ENCODE measurements around the gene GSE1. TPM values are rescaled to one million over a fixed set of nuclear protein-coding genes. Genes with fewer than 3 reads are reported as not detected.

GSE1 gene
- total and polyA plus RNA-seq, 9 of the 15 experiments (the other 6 are each of a cell fraction or from before 2014, with no cell fraction given) = 12.2 to 244 (median 57.9) TPM

DNA sequence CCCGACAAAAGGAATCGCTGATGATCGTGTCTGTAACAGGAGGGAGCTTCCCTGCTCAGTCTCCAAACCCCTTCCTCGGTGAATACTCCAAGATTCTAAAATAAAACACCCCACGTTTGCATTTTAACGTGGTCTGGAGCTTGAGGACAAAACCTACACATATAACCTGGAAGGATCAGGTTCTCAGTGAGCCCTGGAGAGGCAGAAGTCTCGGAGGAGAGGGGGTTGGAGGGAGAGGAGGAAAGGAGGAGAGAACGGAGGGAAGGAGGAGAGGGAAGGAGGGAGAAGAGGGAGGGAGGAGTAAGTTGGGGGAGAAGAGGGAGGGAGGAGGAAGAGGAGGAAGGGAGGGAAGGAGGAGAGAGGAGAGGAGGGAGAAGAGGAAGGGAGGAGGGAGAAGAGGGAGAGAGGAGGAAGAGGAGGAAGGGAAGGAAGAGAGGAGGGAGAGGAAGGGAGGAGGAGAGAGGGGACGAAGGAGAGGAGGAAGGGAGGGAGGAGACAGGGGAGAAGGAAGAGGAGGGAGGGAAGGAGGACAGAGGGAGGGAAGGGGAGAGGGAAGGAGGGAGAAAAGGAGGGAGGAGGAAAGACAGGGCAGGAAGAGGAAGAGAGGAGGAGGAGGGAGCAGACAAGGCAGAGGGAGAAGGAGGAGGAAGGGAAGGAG lies 103.0 kb downstream of the GSE1 start (continued):
- TF ChIP-seq, protein P1, sequence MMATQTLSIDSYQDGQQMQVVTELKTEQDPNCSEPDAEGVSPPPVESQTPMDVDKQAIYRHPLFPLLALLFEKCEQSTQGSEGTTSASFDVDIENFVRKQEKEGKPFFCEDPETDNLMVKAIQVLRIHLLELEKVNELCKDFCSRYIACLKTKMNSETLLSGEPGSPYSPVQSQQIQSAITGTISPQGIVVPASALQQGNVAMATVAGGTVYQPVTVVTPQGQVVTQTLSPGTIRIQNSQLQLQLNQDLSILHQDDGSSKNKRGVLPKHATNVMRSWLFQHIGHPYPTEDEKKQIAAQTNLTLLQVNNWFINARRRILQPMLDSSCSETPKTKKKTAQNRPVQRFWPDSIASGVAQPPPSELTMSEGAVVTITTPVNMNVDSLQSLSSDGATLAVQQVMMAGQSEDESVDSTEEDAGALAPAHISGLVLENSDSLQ (IDR thresholded peaks at IDR 0.05) = peak; percentile 54
- TF ChIP-seq FOXA3 (CRISPR knock-in tag; conservative IDR thresholded peaks at IDR 0.05 in 1 of 2, IDR thresholded peaks at IDR 0.05 in 1 of 2) (no peak), BCLAF1 (IDR thresholded peaks at IDR 0.05; ENCODE audit: borderline replicate concordance in 1 of 2, control insufficient read depth in 1 of 2, low read depth in 2 of 2, low read length in 1 of 2) (0 out of 4 replicates have a peak, but pooled peaks of 1 of the 2 experiments have one; percentile 23), HBP1 (CRISPR knock-in tag; IDR thresholded peaks at IDR 0.05) (0 out of 2 replicates have a peak, but pooled peaks have one; percentile 18), ARID1B (IDR thresholded peaks at IDR 0.05) (0 out of 2 replicates have a peak, but pooled peaks have one; percentile 12), HDGF (IDR thresholded peaks at IDR 0.05) (peak; percentile 69; the same call in 1 of the 2 replicates), MLLT1 (IDR thresholded peaks at IDR 0.05) (0 out of 4 replicates have a peak, but pooled peaks have one; percentile 59), GABPB2 (CRISPR knock-in tag; conservative IDR thresholded peaks at IDR 0.05) (no peak), ARID2 (IDR thresholded peaks at IDR 0.05) (peak; percentile 46; the same call in 1 of the 2 replicates), ZNF512 (tag; IDR thresholded peaks at IDR 0.05) (peak; percentile 86), ELF4 (CRISPR knock-in tag; IDR thresholded peaks at IDR 0.05) (0 out of 2 replicates have a peak, but pooled peaks have one; percentile 13), LARP7 (IDR thresholded peaks at IDR 0.05) (peak; percentile 93; the same call in 1 of the 2 replicates), XRCC5 (IDR thresholded peaks at IDR 0.05; ENCODE audit: low read depth, low read length) (no peak)
- TF ChIP-seq, protein P2, sequence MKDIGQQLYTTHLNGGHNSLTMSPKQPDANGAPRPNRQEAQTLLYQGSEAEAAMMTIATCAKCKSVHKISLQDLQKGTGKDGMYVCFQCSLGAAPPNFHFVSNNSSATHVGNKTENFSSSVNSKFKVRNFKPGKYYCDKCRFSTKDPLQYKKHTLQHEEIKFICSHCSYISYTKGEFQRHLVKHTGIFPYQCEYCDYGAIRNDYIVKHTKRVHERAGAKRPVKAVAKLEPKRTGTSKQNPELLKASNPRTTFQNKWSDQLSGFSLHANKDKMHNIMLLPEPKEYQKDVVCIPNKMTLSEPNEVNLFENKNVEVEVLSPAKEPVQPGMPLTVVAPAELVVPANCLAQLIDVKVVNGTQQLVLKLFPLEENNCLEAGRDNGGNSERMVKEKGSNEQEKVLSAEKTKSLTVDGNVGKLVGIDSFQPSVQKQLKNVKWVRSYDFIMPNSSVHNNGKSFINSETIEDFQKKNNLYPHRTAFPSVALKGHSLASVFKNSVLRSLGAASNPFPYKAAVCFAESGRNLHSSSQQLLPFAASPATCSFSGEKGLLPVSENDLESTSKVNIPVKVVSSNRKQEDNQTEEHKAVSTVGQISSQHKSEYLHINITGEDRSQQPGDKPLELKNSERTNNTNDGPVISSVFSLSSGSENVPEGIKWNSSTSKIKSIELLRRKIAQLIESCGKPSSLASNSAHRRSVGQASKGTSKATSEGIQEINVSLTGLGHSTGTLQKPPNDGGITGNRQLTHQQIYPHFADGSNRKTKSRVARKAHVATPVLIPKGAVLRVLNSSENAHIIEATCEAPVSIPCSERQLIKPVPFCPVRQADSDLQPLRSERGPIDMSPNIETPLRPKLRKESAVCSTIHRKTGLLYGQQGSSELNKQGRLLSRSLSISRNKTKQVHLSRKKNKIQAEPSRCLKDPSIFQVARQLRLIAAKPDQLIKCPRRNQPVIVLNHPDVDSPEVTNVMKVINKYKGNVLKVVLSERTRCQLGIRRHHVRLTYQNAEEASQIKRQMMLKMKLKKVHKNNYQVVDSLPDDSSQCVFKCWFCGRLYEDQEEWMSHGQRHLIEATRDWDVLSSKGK (CRISPR knock-in tag; IDR thresholded peaks at IDR 0.05) = no peak
